Epithelial cell of proximal tubule (primary cell): ENCODE measurements around the gene SMAD7. TPM values are rescaled to one million over a fixed set of nuclear protein-coding genes. Genes with fewer than 3 reads are reported as not detected.

ENCODE experiments used
- DNase-seq: peaks from one replicate; pipeline ENCODE4 v3.0.0-alpha.2; 2011; ENCODE audit warnings: low read depth
- H3K4me3 ChIP-seq: 2 replicates; pipeline ENCODE4 v1.5.1; 2011; ENCODE audit warnings: low read depth, mild to moderate bottlenecking, low read length
- total RNA-seq: library from RNA; depleted of rRNA; stranded (reverse); fragments of >200 nt; gene quantifications from 2 replicates; pipeline ENCODE4 v1.2.3, GENCODE V29; 2015
- TF ChIP-seq, protein P1 (sequence below): conservative IDR thresholded peaks from 2 replicates; pipeline ENCODE4 v1.5.1; 2012; ENCODE audit warnings: low read depth, mild to moderate bottlenecking, low read length

SMAD7 gene
- total RNA-seq, 1 donor from 2014 or later: 30.4 TPM

DNA sequence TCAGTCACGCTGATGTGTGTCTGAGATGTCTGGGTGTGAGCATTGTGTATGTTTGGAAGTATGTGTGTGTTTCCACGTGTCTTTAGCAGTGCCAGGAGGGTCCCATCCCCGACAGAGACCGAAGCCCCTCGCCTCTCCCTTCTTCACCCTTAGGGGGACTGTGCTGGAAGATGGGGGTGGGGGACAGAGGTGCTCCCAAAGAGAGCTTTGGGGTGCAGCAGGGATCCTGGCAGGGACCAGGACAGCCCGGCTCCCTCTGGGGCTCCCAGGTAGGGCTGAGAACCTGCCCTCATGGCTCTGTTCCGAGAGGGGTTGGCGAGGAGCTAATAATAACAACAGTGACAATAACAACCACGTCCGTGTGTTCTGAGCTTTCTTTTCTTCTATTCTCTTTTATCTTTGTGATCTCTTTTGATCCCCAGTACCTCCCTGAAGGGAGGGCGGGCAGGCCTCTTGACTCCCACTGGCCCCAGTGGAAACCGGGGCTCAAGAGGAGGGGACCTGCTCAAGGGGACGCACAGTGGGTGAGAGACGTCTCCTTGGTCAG, 57.6 kb downstream of the SMAD7 start:
- H3K4me3 ChIP-seq: no peak overlapping the region
- DNase-seq: no peak
- TF ChIP-seq, protein P1, sequence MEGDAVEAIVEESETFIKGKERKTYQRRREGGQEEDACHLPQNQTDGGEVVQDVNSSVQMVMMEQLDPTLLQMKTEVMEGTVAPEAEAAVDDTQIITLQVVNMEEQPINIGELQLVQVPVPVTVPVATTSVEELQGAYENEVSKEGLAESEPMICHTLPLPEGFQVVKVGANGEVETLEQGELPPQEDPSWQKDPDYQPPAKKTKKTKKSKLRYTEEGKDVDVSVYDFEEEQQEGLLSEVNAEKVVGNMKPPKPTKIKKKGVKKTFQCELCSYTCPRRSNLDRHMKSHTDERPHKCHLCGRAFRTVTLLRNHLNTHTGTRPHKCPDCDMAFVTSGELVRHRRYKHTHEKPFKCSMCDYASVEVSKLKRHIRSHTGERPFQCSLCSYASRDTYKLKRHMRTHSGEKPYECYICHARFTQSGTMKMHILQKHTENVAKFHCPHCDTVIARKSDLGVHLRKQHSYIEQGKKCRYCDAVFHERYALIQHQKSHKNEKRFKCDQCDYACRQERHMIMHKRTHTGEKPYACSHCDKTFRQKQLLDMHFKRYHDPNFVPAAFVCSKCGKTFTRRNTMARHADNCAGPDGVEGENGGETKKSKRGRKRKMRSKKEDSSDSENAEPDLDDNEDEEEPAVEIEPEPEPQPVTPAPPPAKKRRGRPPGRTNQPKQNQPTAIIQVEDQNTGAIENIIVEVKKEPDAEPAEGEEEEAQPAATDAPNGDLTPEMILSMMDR: no peak

DNA sequence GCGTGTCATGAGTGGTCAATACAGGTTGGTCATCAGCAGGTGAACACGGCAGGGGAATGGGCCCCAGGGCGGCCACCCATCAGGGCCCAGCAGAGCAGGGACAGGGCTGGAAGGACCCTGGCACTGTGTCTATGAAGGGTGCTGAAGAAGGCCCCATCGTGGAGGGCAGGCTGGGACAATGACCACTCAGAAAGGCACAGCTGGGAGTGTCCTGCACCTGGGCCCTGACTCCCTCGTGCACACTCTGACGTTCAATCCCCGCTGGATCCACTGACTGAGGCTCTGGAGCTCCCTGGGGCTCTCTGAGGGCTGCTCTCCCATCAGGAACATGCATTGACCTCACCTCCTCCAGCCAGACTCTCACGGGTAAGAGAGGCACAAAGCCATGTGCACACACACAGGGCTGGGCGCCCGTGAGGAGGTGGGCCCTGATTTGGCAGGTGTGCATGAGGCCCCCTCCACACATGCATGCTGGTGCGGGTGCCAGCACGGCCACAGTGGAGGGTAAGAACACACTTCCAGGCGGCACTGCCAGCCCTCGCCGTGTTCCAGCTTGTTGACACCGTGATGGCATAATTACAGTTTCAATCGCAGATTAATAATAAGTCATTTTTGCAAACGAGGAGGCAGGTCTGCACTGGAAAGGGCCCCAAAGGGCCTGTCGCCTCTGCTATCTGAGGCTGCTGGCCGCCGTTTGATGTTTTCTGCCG, 58.5 kb downstream of the SMAD7 start:
- DNase-seq: no peak
- H3K4me3 ChIP-seq: no peak overlapping the region
- TF ChIP-seq, protein P1: no peak

DNA sequence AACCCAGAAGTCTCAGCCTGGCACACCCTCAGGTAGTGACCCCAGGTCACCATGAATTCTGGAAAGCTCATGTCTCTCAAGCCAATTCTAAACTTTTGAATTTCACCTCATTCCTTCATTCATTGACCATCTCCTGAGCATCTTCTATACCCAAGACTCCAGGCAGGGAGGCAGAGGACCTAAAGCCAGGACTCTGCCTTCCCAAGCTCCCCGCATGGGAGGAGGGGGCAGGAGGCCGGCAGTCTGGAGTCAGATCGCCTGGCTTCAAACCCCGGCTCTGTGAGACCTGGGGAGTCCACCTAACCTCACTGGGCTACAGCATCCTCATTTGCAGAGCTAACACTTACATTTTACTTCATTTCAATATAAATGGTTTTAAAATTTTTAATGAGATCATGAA, 59.0 kb downstream of the SMAD7 start:
- TF ChIP-seq, protein P1: no peak
- no peak overlapping the region for H3K4me3 ChIP-seq
- no peak for DNase-seq

DNA sequence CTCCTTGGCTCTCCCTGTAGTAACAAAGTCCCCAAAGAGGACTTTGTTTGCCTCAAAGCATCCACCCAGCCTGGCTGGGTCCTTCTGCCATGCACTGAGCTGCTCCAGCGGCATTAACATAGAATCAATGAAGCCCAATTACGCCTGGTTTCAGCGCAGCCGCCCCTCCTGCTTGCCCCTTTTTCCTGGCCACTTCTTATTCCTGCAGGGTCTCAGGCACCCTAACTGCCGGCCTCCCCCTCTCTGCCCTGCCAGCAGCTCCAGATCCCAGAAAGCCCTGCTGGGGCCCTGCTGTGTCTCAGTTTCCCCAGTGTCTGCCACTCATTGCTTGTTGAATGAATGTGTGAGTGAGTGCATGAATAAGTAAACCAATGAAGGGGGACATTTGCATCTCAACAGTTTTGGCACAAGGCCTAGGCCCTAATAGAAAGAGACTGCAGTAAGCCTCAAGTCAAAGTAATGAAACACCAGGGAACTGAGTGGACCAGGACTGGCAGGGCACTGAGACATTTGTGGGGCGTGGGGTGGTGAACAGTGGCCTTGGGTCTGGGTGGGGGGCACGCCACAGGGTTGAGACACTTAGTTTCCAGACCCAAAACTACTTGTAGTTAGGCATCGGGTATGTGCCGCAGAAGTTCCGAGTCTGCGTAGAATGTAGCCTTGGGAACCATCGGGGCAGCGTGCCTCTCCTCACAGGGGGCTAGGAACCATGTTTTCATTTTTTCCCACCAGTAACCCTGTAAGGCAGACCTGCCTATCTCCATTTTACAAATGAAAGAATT, 60.6 kb downstream of the SMAD7 start:
- DNase-seq: no peak
- H3K4me3 ChIP-seq: no peak overlapping the region
- TF ChIP-seq, protein P1: no peak

DNA sequence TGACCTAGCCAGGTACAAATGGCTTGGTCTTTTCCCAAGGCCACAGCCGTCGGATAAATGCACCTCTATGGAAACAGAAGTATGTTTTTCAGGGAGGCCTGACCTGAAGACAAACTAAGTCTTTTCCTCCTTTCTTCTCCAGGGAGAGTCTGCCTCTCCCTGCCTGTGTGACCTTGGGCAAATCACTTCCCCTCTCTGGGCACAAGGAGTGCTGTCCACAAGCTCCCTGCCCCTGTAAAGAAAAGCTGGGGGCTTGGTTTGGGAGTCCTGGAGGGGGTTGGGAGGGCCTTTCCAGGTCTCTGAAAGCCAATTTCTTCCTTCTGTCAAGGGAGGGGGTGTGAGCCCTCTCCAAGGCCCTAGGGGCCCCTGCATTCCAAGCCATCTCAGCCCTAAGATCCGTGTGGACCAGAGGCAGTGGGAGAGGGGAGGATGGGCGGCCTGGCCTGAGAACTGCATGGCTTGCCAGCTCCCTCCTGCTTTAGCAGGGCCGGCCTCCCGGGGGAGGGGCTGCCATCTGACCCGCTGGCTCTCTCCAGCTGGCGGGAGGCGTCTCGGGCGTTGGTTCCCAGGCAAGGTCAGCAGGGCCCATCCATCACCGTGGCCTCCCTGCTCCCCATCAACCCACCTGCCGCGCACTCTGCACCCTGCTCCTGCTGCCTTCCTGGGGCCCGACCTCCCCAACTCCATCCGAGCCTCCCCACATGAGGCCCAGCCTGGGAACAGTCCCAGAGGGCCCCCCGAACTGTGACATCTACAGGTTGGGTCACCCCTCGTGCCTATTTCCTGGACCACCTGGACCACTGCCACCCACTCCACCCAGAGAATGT, 61.4 kb downstream of the SMAD7 start:
- TF ChIP-seq, protein P1: no peak
- no peak overlapping the region for H3K4me3 ChIP-seq
- DNase-seq: no peak

DNA sequence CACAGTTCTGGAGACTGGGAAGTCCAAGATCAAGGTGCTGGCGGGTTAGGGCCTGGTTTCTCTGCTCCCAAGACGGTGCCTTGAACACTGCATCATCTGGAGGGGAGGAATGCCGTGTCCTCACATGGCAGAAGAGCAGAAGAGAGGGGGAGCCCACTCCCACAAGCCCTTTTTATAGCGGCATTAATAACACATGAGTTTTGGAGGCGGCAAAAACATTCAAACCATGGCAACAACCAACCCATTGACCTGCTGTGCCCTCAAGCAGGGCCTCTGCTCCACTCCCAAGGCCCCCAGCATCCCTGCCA, 62.0 kb downstream of the SMAD7 start:
- DNase-seq: no peak
- no peak overlapping the region for H3K4me3 ChIP-seq
- TF ChIP-seq, protein P1: no peak
